ENCODE results near the gene TMOD2. TPM values are rescaled to one million over a fixed set of nuclear protein-coding genes. Genes with fewer than 3 reads are reported as not detected.

Gene TMOD2
- polyA plus RNA-seq, 1 donor (not counting 4 experiments of a cell fraction or from before 2014, with no cell fraction given) = 5.2 TPM

GRCh38 chr15:51814606-51815005 is 63.2 kb downstream of the TMOD2 start:
- TF ChIP-seq EZH2 (IDR thresholded peaks at IDR 0.05; ENCODE audit: low read length) (no peak), CTCF (optimal IDR thresholded peaks at IDR 0.05 in 1 of 3, IDR thresholded peaks at IDR 0.05 in 1 of 3, conservative IDR thresholded peaks at IDR 0.05 in 1 of 3; ENCODE audit: extremely low read depth in 1 of 3, insufficient read depth in 2 of 3, low read length in 3 of 3) (no peak)
- H3K9me3 ChIP-seq (ENCODE audit: control insufficient read depth, low read depth, low read length) = no peaks in the 10 kb centered on the region
- DNase-seq (ENCODE audit: low read depth, low spot score) = no peak
- no peak for FAIRE-seq
- no peak overlapping the region for H3K4me3 ChIP-seq (ENCODE audit: control insufficient read depth in 2 of 3, extremely low read depth in 1 of 3, insufficient read depth in 2 of 3, low read depth in 1 of 3, low read length in 3 of 3)
- H3K27me3 ChIP-seq (ENCODE audit: control insufficient read depth, extremely low read depth, insufficient read depth, low read length) = no peaks in the 10 kb centered on the region
- no peak overlapping the region for H3K4me2 ChIP-seq (ENCODE audit: control insufficient read depth, extremely low read depth, insufficient read depth, low read depth, low read length)
- no peaks in the 10 kb centered on the region for H3K36me3 ChIP-seq (ENCODE audit: control insufficient read depth in 2 of 2, extremely low read depth in 1 of 2, insufficient read depth in 2 of 2, low read length in 2 of 2)
- no peaks in the 10 kb centered on the region for H4K20me1 ChIP-seq (ENCODE audit: control insufficient read depth, extremely low read depth, insufficient read depth, low read length)
- dilution Hi-C loops (cut with MboI; ENCODE audit: extremely low pct_ligation_motif_present, low sequenced_read_pairs) = no loop called here
- H3K79me2 ChIP-seq (ENCODE audit: control insufficient read depth, insufficient read depth, low read length) = no peaks in the 10 kb centered on the region
- H2AFZ ChIP-seq (ENCODE audit: control insufficient read depth, low read length) = no peak overlapping the region
- no peak overlapping the region for H3K9ac ChIP-seq (ENCODE audit: control insufficient read depth, extremely low read depth, insufficient read depth, low read length)
- H3K9me1 ChIP-seq (ENCODE audit: control insufficient read depth, extremely low read depth, insufficient read depth, low read length) = no peaks in the 10 kb centered on the region
- H3K4me1 ChIP-seq (ENCODE audit: control insufficient read depth, extremely low read depth, insufficient read depth, low read length) = no peaks in the 10 kb centered on the region
- H3K27ac ChIP-seq (ENCODE audit: control insufficient read depth, insufficient read depth, low read length) = no peak overlapping the region

- FAIRE-seq = no peak
- H3K27ac ChIP-seq (ENCODE audit: control insufficient read depth, insufficient read depth, low read length) = no peak overlapping the region
- dilution Hi-C loops (cut with MboI; ENCODE audit: extremely low pct_ligation_motif_present, low sequenced_read_pairs) = no loop called here
These were observed 65.2 kb downstream of the TMOD2 start for GRCh38 chr15:51816611-51817010.

More at GRCh38 chr15:51816611-51817010, 65.2 kb downstream of the TMOD2 start:
- Histone ChIP-seq H3K9me1 (ENCODE audit: control insufficient read depth, extremely low read depth, insufficient read depth, low read length) (no peaks in the 10 kb centered on the region), H3K4me3 (ENCODE audit: control insufficient read depth in 2 of 3, extremely low read depth in 1 of 3, insufficient read depth in 2 of 3, low read depth in 1 of 3, low read length in 3 of 3) (no peak overlapping the region), H3K4me1 (ENCODE audit: control insufficient read depth, extremely low read depth, insufficient read depth, low read length) (no peaks in the 10 kb centered on the region), H3K79me2 (ENCODE audit: control insufficient read depth, insufficient read depth, low read length) (no peaks in the 10 kb centered on the region), H3K4me2 (ENCODE audit: control insufficient read depth, extremely low read depth, insufficient read depth, low read depth, low read length) (no peak overlapping the region), H3K27me3 (ENCODE audit: control insufficient read depth, extremely low read depth, insufficient read depth, low read length) (no peaks in the 10 kb centered on the region), H2AFZ (ENCODE audit: control insufficient read depth, low read length) (no peak overlapping the region), H3K9me3 (ENCODE audit: control insufficient read depth, low read depth, low read length) (no peaks in the 10 kb centered on the region), H4K20me1 (ENCODE audit: control insufficient read depth, extremely low read depth, insufficient read depth, low read length) (no peaks in the 10 kb centered on the region), H3K9ac (ENCODE audit: control insufficient read depth, extremely low read depth, insufficient read depth, low read length) (no peak overlapping the region), H3K36me3 (ENCODE audit: control insufficient read depth in 2 of 2, extremely low read depth in 1 of 2, insufficient read depth in 2 of 2, low read length in 2 of 2) (no peaks in the 10 kb centered on the region)
- DNase-seq (ENCODE audit: low read depth, low spot score) = no peak
- TF ChIP-seq EZH2 (IDR thresholded peaks at IDR 0.05; ENCODE audit: low read length) (no peak), CTCF (optimal IDR thresholded peaks at IDR 0.05 in 1 of 3, IDR thresholded peaks at IDR 0.05 in 1 of 3, conservative IDR thresholded peaks at IDR 0.05 in 1 of 3; ENCODE audit: extremely low read depth in 1 of 3, insufficient read depth in 2 of 3, low read length in 3 of 3) (no peak)
